GM23338 (cell line): ENCODE data around the gene ARL8B. TPM values are rescaled to one million over a fixed set of nuclear protein-coding genes. Genes with fewer than 3 reads are reported as not detected.

ENCODE experiments used
- ATAC-seq: fragments of 200-7000 bp; cut with Tn5 transposase; 3 replicates; pipeline ENCODE4 v1.9.1; 2020
- DNase-seq: peaks from one replicate; pipeline ENCODE4 v3.0.0-alpha.2; 2015; ENCODE audit warnings: low spot score
- H2AFZ ChIP-seq: fragments of 200-600 bp; sonication (generic); 2 replicates; pipeline ENCODE4 v1.8.0; 2016; ENCODE audit warnings: antibody characterized with exemption, mild to moderate bottlenecking, moderate library complexity
- H3F3A ChIP-seq: fragments of 200-600 bp; sonication (generic); replicated peaks from 2 replicates; pipeline ENCODE4 v1.8.0; 2017; ENCODE audit warnings: antibody characterized with exemption, mixed run types, low read depth
- H3K27ac ChIP-seq: fragments of 200-600 bp; sonication (generic); 2 replicates; pipeline ENCODE4 v1.6.1; 2016; ENCODE audit warnings: low read depth
- H3K27me3 ChIP-seq: fragments of 200-600 bp; sonication (generic); 2 replicates; pipeline ENCODE4 v1.8.0; 2016; ENCODE audit warnings: mild to moderate bottlenecking, mixed run types, moderate library complexity; ENCODE audit not compliant: insufficient read depth
- H3K36me3 ChIP-seq: fragments of 200-600 bp; sonication (generic); 2 replicates; pipeline ENCODE4 v1.8.0; 2016; ENCODE audit warnings: mild to moderate bottlenecking; ENCODE audit not compliant: insufficient read depth
- H3K4me1 ChIP-seq: fragments of 200-600 bp; sonication (generic); 2 replicates; pipeline ENCODE4 v1.8.0; 2016; ENCODE audit warnings: mild to moderate bottlenecking, moderate library complexity; ENCODE audit not compliant: insufficient read depth
- H3K4me2 ChIP-seq: fragments of 200-600 bp; sonication (generic); 2 replicates; pipeline ENCODE4 v1.7.1; 2017; ENCODE audit warnings: mixed run types
- H3K4me3 ChIP-seq: fragments of 200-600 bp; sonication (generic); 2 replicates; pipeline ENCODE4 v1.6.1; 2016; ENCODE audit warnings: mixed run types
- H3K79me2 ChIP-seq: fragments of 200-600 bp; sonication (generic); replicated peaks from 2 replicates; pipeline ENCODE4 v1.8.0; 2017; ENCODE audit warnings: mild to moderate bottlenecking; ENCODE audit not compliant: insufficient read depth
- H3K9me2 ChIP-seq: fragments of 200-600 bp; sonication (generic); 2 replicates; pipeline ENCODE4 v1.8.0; 2017; ENCODE audit not compliant: insufficient read depth
- H4K20me1 ChIP-seq: fragments of 200-600 bp; sonication (generic); replicated peaks from 2 replicates; pipeline ENCODE4 v1.8.0; 2017; ENCODE audit warnings: mild to moderate bottlenecking; ENCODE audit not compliant: insufficient read depth
- H3K27ac Mint-ChIP-seq: 2 replicates; pipeline ENCODE4 v1.8.0; 2020; ENCODE audit warnings: inconsistent platforms, mild to moderate bottlenecking, moderate library complexity, mixed read lengths
- H3K27me3 Mint-ChIP-seq: 3 replicates; pipeline ENCODE4 v1.8.0; 2022; ENCODE audit warnings: low read depth, mild to moderate bottlenecking, moderate library complexity, mixed read lengths, inconsistent platforms; ENCODE audit not compliant: insufficient read depth, poor library complexity
- H3K36me3 Mint-ChIP-seq: 3 replicates; pipeline ENCODE4 v1.8.0; 2021; ENCODE audit warnings: low read depth, mild to moderate bottlenecking, inconsistent platforms, moderate library complexity, mixed read lengths
- H3K4me1 Mint-ChIP-seq: 3 replicates; pipeline ENCODE4 v1.8.0; 2020; ENCODE audit warnings: mild to moderate bottlenecking, inconsistent platforms, mixed read lengths
- H3K4me3 Mint-ChIP-seq: 3 replicates; pipeline ENCODE4 v1.8.0; 2021; ENCODE audit warnings: moderate library complexity, mild to moderate bottlenecking, inconsistent platforms, mixed read lengths
- H3K9me3 Mint-ChIP-seq: 3 replicates; pipeline ENCODE4 v1.8.0; 2020; ENCODE audit warnings: moderate library complexity, mild to moderate bottlenecking, inconsistent platforms, mixed read lengths
- CREB1 ChIP-seq: fragments of 250-450 bp; sonication (Bioruptor Pico); IDR thresholded peaks from 2 replicates; pipeline ENCODE4 v1.5.0; 2020; ENCODE audit warnings: low read depth, mild to moderate bottlenecking, moderate library complexity
- CTCF ChIP-seq, 2 experiments: fragments of 200-600 bp in 1 of 2; sonication (generic) in 1 of 2; conservative IDR thresholded peaks; 2 replicates each; pipeline versions ENCODE4 v1.5.1 to v1.6.1; 2016 to 2017; ENCODE audit warnings: antibody characterized with exemption in 2 of 2, low read depth in 2 of 2, mild to moderate bottlenecking in 2 of 2, moderate library complexity in 1 of 2
- ETS1 ChIP-seq: IDR thresholded peaks from 2 replicates; pipeline ENCODE4 v1.6.1; 2016; ENCODE audit warnings: antibody characterized with exemption
- EZH2 ChIP-seq: fragments of 200-600 bp; sonication (generic); IDR thresholded peaks from one replicate; pipeline ENCODE4 v1.8.0; 2017; ENCODE audit warnings: antibody characterized with exemption, mild to moderate bottlenecking, low read depth; ENCODE audit not compliant: unreplicated experiment
- EZH2phosphoT487 ChIP-seq: fragments of 200-600 bp; sonication (generic); IDR thresholded peaks from one replicate; pipeline ENCODE4 v1.8.1; 2018; ENCODE audit warnings: antibody characterized with exemption; ENCODE audit not compliant: unreplicated experiment
- JUNB ChIP-seq: IDR thresholded peaks from one replicate; pipeline ENCODE4 v1.6.1; 2016; ENCODE audit warnings: antibody characterized with exemption; ENCODE audit not compliant: unreplicated experiment
- NANOG ChIP-seq: IDR thresholded peaks from 2 replicates; pipeline ENCODE4 v1.6.1; 2016; ENCODE audit warnings: antibody characterized with exemption, borderline replicate concordance
- POLR2AphosphoS5 ChIP-seq: IDR thresholded peaks from 2 replicates; pipeline ENCODE4 v1.6.1; 2016; ENCODE audit warnings: antibody characterized with exemption, low read depth
- REST ChIP-seq: IDR thresholded peaks from one replicate; pipeline ENCODE4 v1.6.1; 2018; ENCODE audit warnings: antibody characterized with exemption; ENCODE audit not compliant: unreplicated experiment
- ZNF114 ChIP-seq: fragments of 250-450 bp; sonication (Bioruptor Pico); IDR thresholded peaks from 2 replicates; pipeline ENCODE4 v1.5.0; 2020; ENCODE audit warnings: mild to moderate bottlenecking, moderate library complexity
- ZNF331 ChIP-seq: fragments of 250-450 bp; sonication (Bioruptor Pico); IDR thresholded peaks from 2 replicates; pipeline ENCODE4 v1.5.0; 2020; ENCODE audit warnings: low read depth, mild to moderate bottlenecking, moderate library complexity
- ZNF462 ChIP-seq: fragments of 250-450 bp; sonication (Bioruptor Pico); IDR thresholded peaks from 2 replicates; pipeline ENCODE4 v1.5.0; 2020; ENCODE audit warnings: mild to moderate bottlenecking, moderate library complexity
- polyA plus RNA-seq: library from polyadenylated mRNA; unstranded; fragments of >200 nt; fragmentation: Nextera tagmentation; extraction: Ambion mirVana; gene quantifications from 2 replicates; pipeline ENCODE4 v1.2.1, GENCODE V29; 2016
- total RNA-seq: library from RNA; depleted of rRNA; stranded (reverse); fragments of >200 nt; shearing (Covaris generic); gene quantifications from 2 replicates; pipeline ENCODE4 v1.2.3, GENCODE V29; 2014

ARL8B gene
- total and polyA plus RNA-seq, 2 experiments from 2014 or later = 25.5 to 40.8 TPM

GRCh38 chr3:5197022-5197421 is 74.9 kb downstream of the ARL8B start:
- no peak overlapping the region; the same call in 2 of the 3 replicates for H3K4me3 Mint-ChIP-seq
- Histone ChIP-seq H3K79me2 (peaks cover 26% of the 10 kb centered on the region), H3F3A (no peaks in the 10 kb centered on the region), H3K27ac (peak overlapping the region; percentile 93), H3K9me2 (no peaks in the 10 kb centered on the region), H3K36me3 (0 out of 2 replicates have a peak, but pooled peaks cover 12% of the 10 kb centered on the region), H2AFZ (no peak overlapping the region), H3K4me2 (peak overlapping the region; percentile 6; the same call in 1 of the 2 replicates), H3K4me1 (peaks cover 31% of the 10 kb centered on the region), H3K27me3 (no peaks in the 10 kb centered on the region), H4K20me1 (no peaks in the 10 kb centered on the region), H3K4me3 (no peak overlapping the region)
- H3K4me1 Mint-ChIP-seq = peaks cover 47% of the 10 kb centered on the region
- TF ChIP-seq POLR2AphosphoS5 (no peak), ZNF462 (no peak), REST (no peak), ZNF331 (CRISPR knock-in tag) (no peak), EZH2phosphoT487 (no peak), NANOG (no peak), EZH2 (no peak), CTCF (conservative IDR thresholded peaks at IDR 0.05; ENCODE audit: low read depth in 2 of 2) (no peak), ZNF114 (CRISPR knock-in tag) (no peak), ETS1 (no peak), CREB1 (no peak), JUNB (no peak)
- no peak for DNase-seq
- H3K9me3 Mint-ChIP-seq = no peaks in the 10 kb centered on the region
- no peaks in the 10 kb centered on the region for H3K27me3 Mint-ChIP-seq
- H3K36me3 Mint-ChIP-seq = peaks cover 52% of the 10 kb centered on the region
- peak overlapping the region; percentile 97 for H3K27ac Mint-ChIP-seq
- no peak for ATAC-seq
